Endothelial cell of umbilical vein (primary cell): Measurements from ENCODE around the gene ST3GAL5. TPM values are rescaled to one million over a fixed set of nuclear protein-coding genes. Genes with fewer than 3 reads are reported as not detected.

Experiments
- BruUV-seq: library from RNA; stranded (reverse); fragments of 400-500 nt; replicated peaks from 2 replicates; lab custom pipeline; 2021; lab: Mats Ljungman, UMichigan
- CTCF ChIA-PET: fragments of 300-600, 350-600 bp; sonication (Branson Sonifier 250); formaldehyde crosslinking; loops from one replicate; lab custom pipeline; 2021; ENCODE audit warnings: antibody characterized with exemption, inconsistent platforms; lab: Charles Lee
- POLR2A ChIA-PET: fragments of 300-600, 350-600 bp; sonication (Branson Sonifier 250); formaldehyde crosslinking; loops from one replicate; lab custom pipeline; 2021; ENCODE audit warnings: antibody characterized with exemption, inconsistent platforms; lab: Charles Lee
- DNase-seq: peaks from one replicate; pipeline ENCODE4 v3.0.0-alpha.2; 2011; ENCODE audit warnings: low read depth, low spot score
- FAIRE-seq: peaks from 2 replicates; lab custom pipeline; 2011; peaks lifted over from hg19 to GRCh38; lab: Jason Lieb, UNC
- H2AFZ ChIP-seq: 2 replicates; pipeline ENCODE4 v1.6.0; 2012; ENCODE audit warnings: low read depth, low read length, control low read depth, inconsistent platforms
- H3K27ac ChIP-seq: 2 replicates; pipeline ENCODE4 v1.5.1; 2011; ENCODE audit warnings: low read depth, mild to moderate bottlenecking, control low read depth, low read length, moderate library complexity; ENCODE audit not compliant: insufficient read depth
- H3K27me3 ChIP-seq, 2 experiments: 2 replicates each; pipeline versions ENCODE4 v1.6.0 to v1.6.1; 2011; ENCODE audit warnings: low read length in 2 of 2, mixed read lengths in 1 of 2; ENCODE audit not compliant: control insufficient read depth in 2 of 2, insufficient read depth in 2 of 2
- H3K36me3 ChIP-seq, 2 experiments: 2 replicates in 1 of 2; 3 replicates in 1 of 2; pipeline ENCODE4 v1.5.1; 2011; ENCODE audit warnings: low read length in 2 of 2, mild to moderate bottlenecking in 1 of 2, moderate library complexity in 1 of 2; ENCODE audit not compliant: control insufficient read depth in 2 of 2, insufficient read depth in 2 of 2; ENCODE audit errors: extremely low read depth in 1 of 2
- H3K4me1 ChIP-seq: 3 replicates; pipeline ENCODE4 v1.5.1; 2011; ENCODE audit warnings: mild to moderate bottlenecking, low read length; ENCODE audit not compliant: control insufficient read depth, insufficient read depth; ENCODE audit errors: extremely low read depth
- H3K4me2 ChIP-seq: 2 replicates; pipeline ENCODE4 v1.6.1; 2011; ENCODE audit warnings: low read length, control low read depth, mixed read lengths; ENCODE audit not compliant: insufficient read depth
- H3K4me3 ChIP-seq, 3 experiments: fragments of 200-600 bp in 1 of 3; sonication (generic), shearing (Covaris generic) in 1 of 3; replicated peaks in 1 of 3; 2 replicates each; pipeline ENCODE4 v1.5.1; 2011 to 2016; ENCODE audit warnings: control low read depth in 3 of 3, low read length in 3 of 3, mild to moderate bottlenecking in 2 of 3, inconsistent platforms in 1 of 3, low read depth in 1 of 3, moderate library complexity in 1 of 3; ENCODE audit not compliant: insufficient read depth in 1 of 3
- H3K79me2 ChIP-seq: 2 replicates; pipeline ENCODE4 v1.6.0; 2012; ENCODE audit warnings: low read length, inconsistent platforms; ENCODE audit not compliant: control insufficient read depth, insufficient read depth
- H3K9ac ChIP-seq: replicated peaks from 2 replicates; pipeline ENCODE3; 2011; ENCODE audit warnings: low read length, control low read depth; ENCODE audit not compliant: insufficient read depth; ENCODE audit errors: extremely low read depth
- H3K9me1 ChIP-seq: replicated peaks from 3 replicates; pipeline ENCODE4 v1.6.0; 2011; ENCODE audit warnings: mild to moderate bottlenecking, low read length; ENCODE audit not compliant: control insufficient read depth, insufficient read depth; ENCODE audit errors: extremely low read depth
- H3K9me3 ChIP-seq: replicated peaks from 2 replicates; pipeline ENCODE4 v1.5.1; 2012; ENCODE audit warnings: low read length, inconsistent platforms; ENCODE audit not compliant: control insufficient read depth, insufficient read depth
- H4K20me1 ChIP-seq: replicated peaks from 2 replicates; pipeline ENCODE3; 2011; ENCODE audit warnings: mild to moderate bottlenecking, low read length; ENCODE audit not compliant: control insufficient read depth, insufficient read depth; ENCODE audit errors: extremely low read depth
- CTCF ChIP-seq, 2 donors: IDR thresholded peaks; 1 replicate in 1 of 2; 2 replicates in 1 of 2; pipeline ENCODE4 v1.5.1; 2011; ENCODE audit warnings: low read length in 2 of 2, mild to moderate bottlenecking in 2 of 2, moderate library complexity in 2 of 2, control low read depth in 1 of 2, inconsistent platforms in 1 of 2, low read depth in 1 of 2; ENCODE audit not compliant: insufficient read depth in 1 of 2; ENCODE audit errors: extremely low read depth in 1 of 2
- EZH2 ChIP-seq: IDR thresholded peaks from 2 replicates; pipeline ENCODE4 v1.6.1; 2012; ENCODE audit warnings: borderline replicate concordance, low read depth, mild to moderate bottlenecking, moderate library complexity, low read length, inconsistent platforms; ENCODE audit not compliant: severe bottlenecking
- FOS ChIP-seq: IDR thresholded peaks from 2 replicates; pipeline ENCODE4 v1.6.1; 2011; ENCODE audit warnings: mild to moderate bottlenecking, low read length, moderate library complexity, borderline replicate concordance; ENCODE audit not compliant: insufficient read depth
- GATA2 ChIP-seq: IDR thresholded peaks from 2 replicates; pipeline ENCODE4 v1.7.0; 2011; ENCODE audit warnings: low read depth, mild to moderate bottlenecking, moderate library complexity, mixed read lengths, low read length; ENCODE audit not compliant: insufficient read length, insufficient read depth
- JUN ChIP-seq: IDR thresholded peaks from 2 replicates; pipeline ENCODE4 v1.6.1; 2011; ENCODE audit warnings: borderline replicate concordance, low read depth; ENCODE audit not compliant: insufficient read length, insufficient read depth
- MAX ChIP-seq: IDR thresholded peaks from 2 replicates; pipeline ENCODE4 v1.6.1; 2011; ENCODE audit not compliant: insufficient read depth, insufficient read length
- MYC ChIP-seq: IDR thresholded peaks from one replicate; pipeline ENCODE4 v1.6.1; 2011; ENCODE audit warnings: mild to moderate bottlenecking, low read depth, low read length
- POLR2A ChIP-seq: IDR thresholded peaks from 2 replicates; pipeline ENCODE4 v1.6.1; 2012; ENCODE audit warnings: low read depth, mild to moderate bottlenecking, control low read depth, low read length
- POLR2AphosphoS5 ChIP-seq: IDR thresholded peaks from 2 replicates; pipeline ENCODE4 v1.6.1; 2012; ENCODE audit warnings: low read depth, mild to moderate bottlenecking, control low read depth, low read length, moderate library complexity; ENCODE audit not compliant: insufficient read depth
- dilution Hi-C: fragments of 300-500 bp; cut with MboI; formaldehyde crosslinking; loops from one replicate; pipeline ENCODE4 v1.15.0; 2019; ENCODE audit warnings: low sequenced_read_pairs; ENCODE audit not compliant: extremely low pct_ligation_motif_present
- intact Hi-C: fragments of 100-400 bp; cut with micrococcal nuclease; formaldehyde crosslinking; loops from one replicate; pipeline ENCODE4 v1.10.0; 2022
- polyA plus RNA-seq, 4 experiments: library from polyadenylated mRNA; depleted of rRNA in 3 of 4; stranded (reverse) in 3 of 4; unstranded in 1 of 4; fragments of >200 nt; gene quantifications; 2 replicates each; pipeline versions ENCODE4 v1.2.1 to v1.2.3, GENCODE V29; 2011 to 2012; ENCODE audit warnings: missing spikeins in 1 of 4
- total RNA-seq: library from RNA; stranded (reverse); gene quantifications from 2 replicates; pipeline ENCODE4 v1.2.3, GENCODE V29; 2021

The ST3GAL5 gene
- total and polyA plus RNA-seq, 2 donors (not counting 3 experiments of a cell fraction or from before 2014, with no cell fraction given): 9.5 to 16.0 TPM

GRCh38 chr2:85802354-85803103, 86.3 kb downstream of the ST3GAL5 start:
- dilution Hi-C loops: loop anchor here (25.0 kb wide), 1 partner anchor 90 kb away; no protein-coding TSS in a partner anchor
- no peaks in the 10 kb centered on the region for H3K9me1 ChIP-seq
- H3K79me2 ChIP-seq: no peaks in the 10 kb centered on the region
- DNase-seq (no peak), FAIRE-seq (no peak)
- ChIA-PET CTCF (interaction anchor here (1.1 to 3.2 kb wide), 10 partner anchors 12 to 95 kb away, joined by 3 to 27 read pairs (median 6); partner anchors contain the start of gene ATOH8), POLR2A (interaction anchor here (1.0 kb wide), 1 partner anchor 49 kb away, joined by 9 read pairs; the partner anchor contains the start of gene ATOH8)
- no peak overlapping the region for H3K27ac ChIP-seq
- no peaks in the 10 kb centered on the region for H3K27me3 ChIP-seq
- H3K4me3 ChIP-seq: no peak overlapping the region
- H3K9ac ChIP-seq: no peak overlapping the region
- TF ChIP-seq POLR2A (no peak), FOS (no peak), EZH2 (no peak), CTCF (IDR thresholded peaks at IDR 0.05; ENCODE audit: extremely low read depth in 1 of 2, insufficient read depth in 1 of 2, low read depth in 1 of 2, low read length in 2 of 2) (no peak), POLR2AphosphoS5 (no peak), JUN (no peak), GATA2 (no peak), MYC (no peak), MAX (no peak)
- no peak overlapping the region for H3K4me2 ChIP-seq
- H2AFZ ChIP-seq: no peak overlapping the region
- no peaks in the 10 kb centered on the region for H4K20me1 ChIP-seq
- H3K4me1 ChIP-seq: no peaks in the 10 kb centered on the region
- H3K9me3 ChIP-seq: no peaks in the 10 kb centered on the region
- BruUV-seq: no TSS peak
- no peaks in the 10 kb centered on the region for H3K36me3 ChIP-seq
- intact Hi-C loops: no loop called here
